ENCODE measurements around the gene GPR82. TPM values are rescaled to one million over a fixed set of nuclear protein-coding genes. Genes with fewer than 3 reads are reported as not detected.

The GPR82 gene
- total and polyA plus RNA-seq, 2 of the 8 experiments (the other 6 are each of a cell fraction or from before 2014, with no cell fraction given) = not detected

- no peak for TF ChIP-seq ATF2 (IDR thresholded peaks at IDR 0.05; ENCODE audit: low read length)
- no peak for TF ChIP-seq SP4 (IDR thresholded peaks at IDR 0.05; ENCODE audit: low read length)
- TF ChIP-seq HDAC6 (IDR thresholded peaks at IDR 0.05; ENCODE audit: low read depth, low read length) = no peak
- TF ChIP-seq KDM5A (IDR thresholded peaks at IDR 0.05; ENCODE audit: low read length) = no peak
Observed at GRCh38 chrX:41695426-41695825, 28.6 kb upstream of the GPR82 start (continued).

Data from H1 (cell line).